ENCODE measurements around the gene APOL1. TPM values are rescaled to one million over a fixed set of nuclear protein-coding genes. Genes with fewer than 3 reads are reported as not detected.
A peak's percentile ranks its signal among the peaks of the same experiment; 100 is the strongest.
"Not testable (repeated sequence)": the region's sequence is repeated elsewhere in the genome, so short reads cannot be mapped to it uniquely, and the experiment has no call there.

APOL1 gene
- total RNA-seq, 1 donor from 2014 or later, result 2.5 TPM

DNA sequence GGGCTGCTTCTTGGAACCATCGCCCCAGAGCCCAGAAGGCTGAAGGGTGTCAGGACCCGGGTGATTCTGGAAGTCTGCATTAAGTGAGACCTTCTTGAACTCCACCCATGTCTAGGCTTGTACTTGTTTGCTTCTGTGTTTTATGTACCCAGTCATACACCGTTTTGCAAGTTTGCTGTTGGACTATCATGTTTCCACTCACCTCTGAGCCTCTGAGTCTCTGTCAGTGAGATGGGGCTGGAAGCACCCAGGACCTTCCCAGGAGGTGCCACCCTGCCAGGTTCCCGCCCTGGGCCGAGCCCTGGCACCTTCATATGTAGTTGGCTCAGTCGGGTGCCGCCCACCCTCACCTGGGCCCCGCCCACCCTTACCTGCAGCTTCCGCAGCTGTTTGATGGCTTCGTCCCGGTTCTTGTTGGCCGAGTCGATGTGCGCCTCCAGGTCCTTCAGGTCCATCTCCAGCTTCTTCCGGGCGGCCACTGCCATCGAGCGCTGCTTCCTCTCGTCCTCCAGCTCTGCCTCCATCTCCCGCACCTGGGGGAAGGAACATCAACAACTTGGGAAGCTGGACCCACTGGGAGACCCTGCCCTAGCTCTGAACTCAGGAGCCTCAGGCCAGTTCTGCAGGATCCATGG is 35.1 kb downstream of the APOL1 start:
- DNase-seq (ENCODE audit: low spot score), result no peak
- H3K27ac Mint-ChIP-seq (ENCODE audit: unreplicated experiment), result no peak overlapping the region
- H3K4me1 Mint-ChIP-seq (ENCODE audit: unreplicated experiment), result peaks cover 4% of the 10 kb centered on the region
- peaks cover 60% of the 10 kb centered on the region for H3K36me3 Mint-ChIP-seq (ENCODE audit: low read depth, unreplicated experiment)
- H3K27me3 Mint-ChIP-seq (ENCODE audit: unreplicated experiment), result peaks cover 22% of the 10 kb centered on the region
- H3K9me3 Mint-ChIP-seq (ENCODE audit: unreplicated experiment), result no peaks in the 10 kb centered on the region
- TF ChIP-seq, protein P1, sequence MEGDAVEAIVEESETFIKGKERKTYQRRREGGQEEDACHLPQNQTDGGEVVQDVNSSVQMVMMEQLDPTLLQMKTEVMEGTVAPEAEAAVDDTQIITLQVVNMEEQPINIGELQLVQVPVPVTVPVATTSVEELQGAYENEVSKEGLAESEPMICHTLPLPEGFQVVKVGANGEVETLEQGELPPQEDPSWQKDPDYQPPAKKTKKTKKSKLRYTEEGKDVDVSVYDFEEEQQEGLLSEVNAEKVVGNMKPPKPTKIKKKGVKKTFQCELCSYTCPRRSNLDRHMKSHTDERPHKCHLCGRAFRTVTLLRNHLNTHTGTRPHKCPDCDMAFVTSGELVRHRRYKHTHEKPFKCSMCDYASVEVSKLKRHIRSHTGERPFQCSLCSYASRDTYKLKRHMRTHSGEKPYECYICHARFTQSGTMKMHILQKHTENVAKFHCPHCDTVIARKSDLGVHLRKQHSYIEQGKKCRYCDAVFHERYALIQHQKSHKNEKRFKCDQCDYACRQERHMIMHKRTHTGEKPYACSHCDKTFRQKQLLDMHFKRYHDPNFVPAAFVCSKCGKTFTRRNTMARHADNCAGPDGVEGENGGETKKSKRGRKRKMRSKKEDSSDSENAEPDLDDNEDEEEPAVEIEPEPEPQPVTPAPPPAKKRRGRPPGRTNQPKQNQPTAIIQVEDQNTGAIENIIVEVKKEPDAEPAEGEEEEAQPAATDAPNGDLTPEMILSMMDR (IDR thresholded peaks at IDR 0.05; ENCODE audit: unreplicated experiment), result no peak
- H3K4me3 Mint-ChIP-seq (ENCODE audit: unreplicated experiment), result no peak overlapping the region

DNA sequence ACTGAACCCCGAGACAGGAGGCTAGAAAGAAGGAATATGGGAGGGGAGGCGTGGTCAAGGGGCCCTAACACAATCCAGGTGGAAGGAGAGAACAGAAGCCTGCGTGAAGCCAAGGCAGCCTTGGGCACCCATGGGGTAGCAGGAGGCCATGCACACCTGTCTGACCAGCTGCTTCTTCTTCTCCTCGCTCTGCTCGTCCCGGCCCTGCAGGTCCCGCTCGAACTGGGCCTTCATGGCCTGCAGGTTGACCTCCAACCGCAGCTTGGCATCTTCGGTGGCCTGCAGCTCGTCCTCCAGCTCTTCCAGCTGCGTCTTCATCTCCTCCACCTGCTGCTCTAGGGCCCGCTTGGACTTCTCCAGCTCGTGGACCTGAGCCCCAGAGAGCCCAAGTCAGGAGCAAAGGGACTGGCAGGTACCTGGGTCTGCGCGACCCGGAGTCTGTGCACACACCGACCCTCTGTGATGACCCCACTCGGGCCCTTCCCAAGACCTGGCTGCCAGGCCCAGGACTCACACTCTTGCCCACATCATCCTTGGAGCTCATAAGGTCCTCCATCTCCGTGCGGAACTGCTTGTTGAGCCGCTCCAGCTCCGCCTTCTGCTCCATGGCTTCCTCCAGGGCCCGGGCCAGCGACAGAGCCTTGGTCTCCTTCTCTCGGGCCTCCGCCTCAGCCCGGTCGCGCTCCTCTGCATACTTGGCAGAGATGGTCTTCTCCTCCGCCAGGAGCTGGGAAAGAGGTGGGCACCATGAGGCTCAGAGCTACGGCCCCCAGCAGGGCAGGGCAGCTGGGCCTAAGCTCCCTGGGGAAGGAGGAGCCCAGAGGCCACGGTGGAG is 35.9 kb downstream of the APOL1 start:
- Mint-ChIP-seq H3K9me3 (ENCODE audit: unreplicated experiment) (no peaks in the 10 kb centered on the region), H3K27me3 (ENCODE audit: unreplicated experiment) (peaks cover 20% of the 10 kb centered on the region), H3K27ac (ENCODE audit: unreplicated experiment) (no peak overlapping the region), H3K36me3 (ENCODE audit: low read depth, unreplicated experiment) (peaks cover 55% of the 10 kb centered on the region), H3K4me1 (ENCODE audit: unreplicated experiment) (peaks cover 4% of the 10 kb centered on the region), H3K4me3 (ENCODE audit: unreplicated experiment) (peak overlapping the region; percentile 59)
- TF ChIP-seq, protein P1 (IDR thresholded peaks at IDR 0.05; ENCODE audit: unreplicated experiment), result no peak
- DNase-seq (ENCODE audit: low spot score), result no peak

DNA sequence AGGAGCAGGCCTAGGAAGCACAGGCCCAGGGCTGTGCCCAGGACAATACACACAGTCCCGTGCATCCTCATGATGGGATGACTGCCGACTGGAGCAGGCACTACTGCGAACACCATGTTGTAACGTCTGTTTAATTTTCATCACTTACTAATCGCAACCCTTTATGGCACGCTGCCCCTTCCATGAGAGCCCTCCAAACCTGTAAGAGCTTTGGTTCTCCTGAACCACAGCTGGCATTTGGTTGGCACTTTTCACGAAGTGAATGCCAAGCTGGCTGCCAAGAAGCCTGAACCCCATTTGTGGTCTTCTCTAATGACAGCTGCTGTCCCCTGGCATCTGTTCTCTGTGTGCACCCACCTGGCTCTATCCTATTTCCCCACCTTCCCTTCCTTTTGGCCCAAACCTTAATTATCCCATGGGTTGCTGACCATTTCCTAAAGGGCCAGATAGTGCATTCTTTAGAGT is 36.5 kb downstream of the APOL1 start:
- TF ChIP-seq, protein P1 (IDR thresholded peaks at IDR 0.05; ENCODE audit: unreplicated experiment), result no peak
- H3K4me1 Mint-ChIP-seq (ENCODE audit: unreplicated experiment), result peaks cover 4% of the 10 kb centered on the region
- H3K27ac Mint-ChIP-seq (ENCODE audit: unreplicated experiment), result no peak overlapping the region
- H3K4me3 Mint-ChIP-seq (ENCODE audit: unreplicated experiment), result peak overlapping the region; percentile 70
- peaks cover 20% of the 10 kb centered on the region for H3K27me3 Mint-ChIP-seq (ENCODE audit: unreplicated experiment)
- peaks cover 56% of the 10 kb centered on the region for H3K36me3 Mint-ChIP-seq (ENCODE audit: low read depth, unreplicated experiment)
- no peak for DNase-seq (ENCODE audit: low spot score)
- no peaks in the 10 kb centered on the region for H3K9me3 Mint-ChIP-seq (ENCODE audit: unreplicated experiment)

DNA sequence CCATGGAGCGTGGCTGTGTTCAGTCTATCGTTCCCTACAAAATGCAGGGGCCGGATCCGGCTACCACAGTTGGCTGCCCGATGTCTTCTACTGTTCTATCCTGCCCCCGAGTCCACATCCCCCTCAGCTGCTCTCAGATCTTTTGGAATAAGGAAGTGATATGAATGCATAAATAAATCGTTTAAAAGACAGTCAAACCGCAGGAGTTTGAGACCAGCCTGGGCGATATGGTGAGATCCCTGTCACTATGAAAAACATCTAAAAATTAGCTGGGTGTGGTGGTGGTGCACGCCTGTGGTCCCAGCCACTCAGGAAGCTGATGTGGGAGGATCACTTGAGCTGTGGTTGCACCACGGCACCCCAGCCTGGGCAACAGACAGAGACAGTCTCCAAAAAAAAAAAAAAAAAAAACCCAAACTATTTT is 37.0 kb downstream of the APOL1 start:
- not testable (repeated sequence) for DNase-seq (ENCODE audit: low spot score); H3K9me3 Mint-ChIP-seq (ENCODE audit: unreplicated experiment); H3K4me1 Mint-ChIP-seq (ENCODE audit: unreplicated experiment); H3K27ac Mint-ChIP-seq (ENCODE audit: unreplicated experiment)
- Mint-ChIP-seq H3K4me3 (ENCODE audit: unreplicated experiment) (peak overlapping the region; percentile 70), H3K27me3 (ENCODE audit: unreplicated experiment) (peaks cover 22% of the 10 kb centered on the region), H3K36me3 (ENCODE audit: low read depth, unreplicated experiment) (peaks cover 60% of the 10 kb centered on the region)

DNA sequence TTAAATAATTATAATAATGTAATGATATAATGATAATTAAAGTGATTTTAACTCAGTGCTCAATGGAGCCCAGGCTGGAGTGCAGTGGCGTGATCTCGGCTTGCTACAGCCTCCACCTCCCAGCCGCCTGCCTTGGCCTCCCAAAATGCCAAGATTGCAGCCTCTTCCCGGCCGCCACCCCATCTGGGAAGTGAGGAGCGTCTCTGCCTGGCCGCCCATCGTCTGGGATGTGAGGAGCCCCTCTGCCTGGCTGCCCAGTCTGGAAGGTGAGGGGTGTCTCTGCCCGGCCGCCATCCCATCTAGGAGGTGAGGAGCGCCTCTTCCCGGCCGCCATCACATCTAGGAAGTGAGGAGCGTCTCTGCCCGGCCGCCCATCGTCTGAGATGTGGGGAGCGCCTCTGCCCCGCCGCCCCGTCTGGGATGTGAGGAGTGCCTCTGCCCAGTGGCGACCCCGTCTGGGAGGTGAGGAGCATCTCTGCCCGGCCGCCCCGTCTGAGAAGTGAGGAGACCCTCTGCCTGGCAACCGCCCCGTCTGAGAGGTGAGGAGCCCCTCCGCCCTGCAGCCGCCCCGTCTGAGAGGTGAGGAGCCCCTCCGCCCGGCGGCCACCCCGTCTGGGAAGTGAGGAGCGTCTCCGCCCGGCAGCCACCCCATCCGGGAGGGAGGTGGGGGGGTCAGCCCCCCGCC is 37.6 kb downstream of the APOL1 start:
- H3K27ac Mint-ChIP-seq (ENCODE audit: unreplicated experiment); H3K9me3 Mint-ChIP-seq (ENCODE audit: unreplicated experiment); H3K4me1 Mint-ChIP-seq (ENCODE audit: unreplicated experiment); DNase-seq (ENCODE audit: low spot score); H3K4me3 Mint-ChIP-seq (ENCODE audit: unreplicated experiment): not testable (repeated sequence)
- H3K27me3 Mint-ChIP-seq (ENCODE audit: unreplicated experiment), result peaks cover 24% of the 10 kb centered on the region
- H3K36me3 Mint-ChIP-seq (ENCODE audit: low read depth, unreplicated experiment), result peaks cover 63% of the 10 kb centered on the region
